GM23248 (cell line): Measurements from ENCODE around the gene ELMO3. TPM values are rescaled to one million over a fixed set of nuclear protein-coding genes. Genes with fewer than 3 reads are reported as not detected.

ENCODE experiments used
- DNase-seq: peaks from one replicate; pipeline ENCODE4 v3.0.0-alpha.2; 2015
- H2AFZ ChIP-seq: fragments of 200-600 bp; sonication (generic); 2 replicates; pipeline ENCODE4 v1.6.1; 2016; ENCODE audit warnings: antibody characterized with exemption
- H3F3A ChIP-seq: fragments of 200-600 bp; sonication (generic); 2 replicates; pipeline ENCODE4 v1.6.1; 2016; ENCODE audit warnings: mild to moderate bottlenecking, antibody characterized with exemption, mixed run types; ENCODE audit not compliant: insufficient read depth
- H3K27ac ChIP-seq: fragments of 200-600 bp; sonication (generic); 2 replicates; pipeline ENCODE4 v1.5.1; 2016; ENCODE audit warnings: mild to moderate bottlenecking
- H3K27me3 ChIP-seq: fragments of 200-600 bp; sonication (generic); replicated peaks from 2 replicates; pipeline ENCODE4 v1.6.1; 2016; ENCODE audit warnings: mild to moderate bottlenecking; ENCODE audit not compliant: insufficient read depth
- H3K36me3 ChIP-seq: fragments of 200-600 bp; sonication (generic); 2 replicates; pipeline ENCODE4 v1.6.1; 2016; ENCODE audit warnings: low read depth, mild to moderate bottlenecking
- H3K4me1 ChIP-seq: fragments of 200-600 bp; sonication (generic); 2 replicates; pipeline ENCODE4 v1.6.1; 2016; ENCODE audit warnings: mild to moderate bottlenecking; ENCODE audit not compliant: insufficient read depth
- H3K4me2 ChIP-seq: fragments of 200-600 bp; sonication (generic); one replicate; pipeline ENCODE4 v1.6.1; 2016; ENCODE audit warnings: mild to moderate bottlenecking; ENCODE audit not compliant: unreplicated experiment
- H3K4me3 ChIP-seq: fragments of 200-600 bp; sonication (generic); 2 replicates; pipeline ENCODE4 v1.5.1; 2016; ENCODE audit warnings: mild to moderate bottlenecking
- H3K79me2 ChIP-seq: fragments of 200-600 bp; sonication (generic); 2 replicates; pipeline ENCODE4 v1.6.1; 2016; ENCODE audit warnings: mild to moderate bottlenecking; ENCODE audit not compliant: insufficient read depth
- H3K9ac ChIP-seq: fragments of 200-600 bp; sonication (generic); 2 replicates; pipeline ENCODE4 v1.6.1; 2016; ENCODE audit warnings: mild to moderate bottlenecking
- H3K9me2 ChIP-seq: fragments of 200-600 bp; sonication (generic); 2 replicates; pipeline ENCODE4 v1.6.1; 2016; ENCODE audit warnings: mixed run types, mild to moderate bottlenecking, moderate library complexity; ENCODE audit not compliant: insufficient read depth
- H3K9me3 ChIP-seq: fragments of 200-600 bp; sonication (generic); one replicate; pipeline ENCODE4 v1.6.1; 2017; ENCODE audit warnings: low read depth
- H4K20me1 ChIP-seq: fragments of 200-600 bp; sonication (generic); 2 replicates; pipeline ENCODE4 v1.6.0; 2016; ENCODE audit not compliant: insufficient read depth
- EZH2 ChIP-seq: fragments of 200-600 bp; sonication (generic); IDR thresholded peaks from 2 replicates; pipeline ENCODE4 v1.6.1; 2018; ENCODE audit warnings: antibody characterized with exemption, mild to moderate bottlenecking; ENCODE audit not compliant: insufficient read depth, poor library complexity, severe bottlenecking
- EZH2phosphoT487 ChIP-seq: fragments of 200-600 bp; sonication (generic); IDR thresholded peaks from 2 replicates; pipeline ENCODE4 v1.6.1; 2018; ENCODE audit warnings: antibody characterized with exemption, moderate library complexity, mild to moderate bottlenecking, low read depth; ENCODE audit not compliant: insufficient read depth
- WGBS, 2 experiments: methylation state at CpG; one replicate each; pipeline ENCODE4 v1.1.6; 2015 to 2017; ENCODE audit warnings: low lambda C conversion rate in 2 of 2, low coverage in 1 of 2; ENCODE audit errors: missing lambda C conversion rate in 2 of 2; 5-methylcytosine and 5-hydroxymethylcytosine counted together
- in situ Hi-C: fragments of 300-500 bp; cut with MboI; formaldehyde crosslinking; loops from 2 replicates; pipeline ENCODE4 v1.15.0; 2020
- microRNA counts: library from miRNA; unstranded; fragments of <30 nt; microRNA quantifications from one replicate; lab custom pipeline; 2016
- microRNA-seq: library from miRNA; unstranded; fragments of <30 nt; microRNA quantifications from one replicate; pipeline ENCODE4, GENCODE V29; 2016; ENCODE audit warnings: borderline number of aligned reads
- polyA plus RNA-seq: library from polyadenylated mRNA; unstranded; fragments of >200 nt; fragmentation: Nextera tagmentation; extraction: Ambion mirVana; gene quantifications from 2 replicates; pipeline ENCODE4 v1.2.1, GENCODE V29; 2016
- small RNA-seq: library from RNA; depleted of rRNA; stranded (forward); fragments of <200 nt; gene quantifications from one replicate; pipeline ENCODE3, GENCODE V24; 2014; ENCODE audit warnings: low read depth, low replicate concordance
- total RNA-seq: library from RNA; depleted of rRNA; stranded (reverse); fragments of >200 nt; shearing (Covaris generic); gene quantifications from 2 replicates; pipeline ENCODE4 v1.2.3, GENCODE V29; 2014; rRNA removed

ELMO3 gene
- total and polyA plus RNA-seq, 2 experiments from 2014 or later = 1.5 TPM; not detected in 1

GRCh38 chr16:67249178-67250044 lies 50.5 kb downstream of the ELMO3 start:
- H3K4me2 ChIP-seq = peak overlapping the region; percentile 95
- peak overlapping the region; percentile 88 for H3K4me3 ChIP-seq
- no peaks in the 10 kb centered on the region for H3K27me3 ChIP-seq
- no peak overlapping the region for H3K27ac ChIP-seq
- 16 to 19% methylated on average over 14 to 21 of the region's 22 CpGs for WGBS, 2 experiments
- peak; percentile 45 for DNase-seq
- H2AFZ ChIP-seq = peak overlapping the region; percentile 92
- TF ChIP-seq EZH2phosphoT487 (no peak), EZH2 (no peak)
- no peaks in the 10 kb centered on the region for H4K20me1 ChIP-seq
- no peaks in the 10 kb centered on the region for H3K9me2 ChIP-seq
- H3K9me3 ChIP-seq = no peaks in the 10 kb centered on the region
- H3K9ac ChIP-seq = peak overlapping the region; percentile 85
- in situ Hi-C loops = no loop called here
- H3K4me1 ChIP-seq = peaks cover 32% of the 10 kb centered on the region
- no peaks in the 10 kb centered on the region for H3K36me3 ChIP-seq
- peaks cover 25% of the 10 kb centered on the region for H3F3A ChIP-seq
- H3K79me2 ChIP-seq = no peaks in the 10 kb centered on the region

DNA sequence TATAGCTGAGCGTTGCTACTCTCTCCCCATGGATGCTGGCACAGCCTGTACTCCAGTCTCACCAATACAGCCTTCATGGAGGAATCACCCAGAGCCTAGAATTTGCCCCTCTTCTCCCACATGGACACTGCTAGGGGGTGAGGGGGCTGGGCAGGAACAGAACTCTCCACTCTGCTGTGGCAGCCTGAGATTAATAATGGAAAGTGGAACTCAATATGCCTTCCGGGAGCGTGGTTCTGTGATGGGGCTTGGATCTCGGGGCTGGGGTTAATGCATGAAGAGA lies 51.1 kb downstream of the ELMO3 start:
- Histone ChIP-seq H3K27me3 (no peaks in the 10 kb centered on the region), H3K9me2 (no peaks in the 10 kb centered on the region), H2AFZ (peak overlapping the region; percentile 92), H3K9me3 (no peaks in the 10 kb centered on the region), H3K4me2 (peak overlapping the region; percentile 95), H3K9ac (peak overlapping the region; percentile 85; the same call in 1 of the 2 replicates), H3K79me2 (no peaks in the 10 kb centered on the region), H3K4me1 (peaks cover 26% of the 10 kb centered on the region), H3K36me3 (no peaks in the 10 kb centered on the region), H3K27ac (no peak overlapping the region), H3K4me3 (peak overlapping the region; percentile 88), H3F3A (peaks cover 19% of the 10 kb centered on the region), H4K20me1 (no peaks in the 10 kb centered on the region)
- in situ Hi-C loops = no loop called here
- 42 to 57% methylated on average over 4 of the region's 4 CpGs for WGBS, 2 experiments
- DNase-seq = peak; percentile 47
- TF ChIP-seq EZH2phosphoT487 (no peak), EZH2 (no peak)

GRCh38 chr16:67252609-67253497 lies 53.9 kb downstream of the ELMO3 start:
- H3F3A ChIP-seq = 0 out of 2 replicates have a peak, but pooled peaks cover 15% of the 10 kb centered on the region
- no peak overlapping the region for H3K9ac ChIP-seq
- in situ Hi-C loops = no loop called here
- no peaks in the 10 kb centered on the region for H3K9me3 ChIP-seq
- DNase-seq = no peak
- no peak overlapping the region for H3K4me3 ChIP-seq
- H3K4me2 ChIP-seq = no peak overlapping the region
- no peaks in the 10 kb centered on the region for H3K9me2 ChIP-seq
- H2AFZ ChIP-seq = no peak overlapping the region
- H3K4me1 ChIP-seq = peaks cover 20% of the 10 kb centered on the region
- H3K79me2 ChIP-seq = no peaks in the 10 kb centered on the region
- H3K36me3 ChIP-seq = no peaks in the 10 kb centered on the region
- 80 to 90% methylated on average over 4 of the region's 4 CpGs for WGBS, 2 experiments
- no peaks in the 10 kb centered on the region for H4K20me1 ChIP-seq
- H3K27me3 ChIP-seq = no peaks in the 10 kb centered on the region
- no peak overlapping the region for H3K27ac ChIP-seq
- TF ChIP-seq EZH2phosphoT487 (no peak), EZH2 (no peak)

MicroRNAs encoded within 50 kb of the gene (microRNA counts, 767-probe panel; counts per million panel counts)
- 447 counts per million, percentile 86 among the panel's probes with 10 or more counts for microRNA hsa-miR-328 (lab: Ali Mortazavi, UCI)

Small RNA genes lying within 50 kb of the gene (microRNA-seq; reads per million reads assigned to microRNA genes)
- 264 reads per million, percentile 62 among the genes with 10 or more reads in this experiment for gene MIR328

Small RNA genes lying within 50 kb of the gene (small RNA-seq; reads per million reads assigned to genes)
- not detected for gene MIR328

Other genes with a start within 250 kb of the ELMO3 start
- gene CES3, start 237.9 kb upstream of the ELMO3 start, total RNA-seq = not detected in 2 replicates
- gene CES3, start 237.9 kb upstream of the ELMO3 start, polyA plus RNA-seq = not detected in 2 replicates
- gene CES4A, start 210.5 kb upstream of the ELMO3 start, total RNA-seq = 4.6 and 5.0 TPM in 2 replicates
- gene CES4A, start 210.5 kb upstream of the ELMO3 start, polyA plus RNA-seq = 2.6 and 4.5 TPM in 2 replicates
- gene CBFB, start 170.0 kb upstream of the ELMO3 start, total RNA-seq = 53.3 and 63.2 TPM in 2 replicates
- gene CBFB, start 170.0 kb upstream of the ELMO3 start, polyA plus RNA-seq = 52.3 and 56.1 TPM in 2 replicates
- 22.3 and 24.4 TPM in 2 replicates for gene PHAF1, start 89.2 kb upstream of the ELMO3 start, total RNA-seq
- gene PHAF1, start 89.2 kb upstream of the ELMO3 start, polyA plus RNA-seq = 14.3 and 15.2 TPM in 2 replicates
- gene B3GNT9, start 48.1 kb upstream of the ELMO3 start, total RNA-seq = 73.2 and 88.0 TPM in 2 replicates
- 24.3 and 24.8 TPM in 2 replicates for gene B3GNT9, start 48.1 kb upstream of the ELMO3 start, polyA plus RNA-seq
- 44.6 and 46.2 TPM in 2 replicates for gene TRADD, start 39.2 kb upstream of the ELMO3 start, total RNA-seq
- gene TRADD, start 39.2 kb upstream of the ELMO3 start, polyA plus RNA-seq = 25.9 and 28.1 TPM in 2 replicates
- gene FBXL8, start 39.2 kb upstream of the ELMO3 start, total RNA-seq = 22.5 and 24.0 TPM in 2 replicates
- gene FBXL8, start 39.2 kb upstream of the ELMO3 start, polyA plus RNA-seq = 9.8 and 10.3 TPM in 2 replicates
- gene HSF4, start 34.4 kb upstream of the ELMO3 start, total RNA-seq = 6.4 and 10.8 TPM in 2 replicates
- 1.8 and 3.0 TPM in 2 replicates for gene HSF4, start 34.4 kb upstream of the ELMO3 start, polyA plus RNA-seq
- 31.0 and 51.1 TPM in 2 replicates for gene NOL3, start 28.6 kb upstream of the ELMO3 start, total RNA-seq
- gene NOL3, start 28.6 kb upstream of the ELMO3 start, polyA plus RNA-seq = 20.3 TPM in 2 replicates
- 6.4 and 19.0 TPM in 2 replicates for gene MATCAP1, start 15.2 kb upstream of the ELMO3 start, total RNA-seq
- gene MATCAP1, start 15.2 kb upstream of the ELMO3 start, polyA plus RNA-seq = 3.4 and 3.8 TPM in 2 replicates
- not detected in 2 replicates for gene EXOC3L1, start 9.0 kb upstream of the ELMO3 start, total RNA-seq
- gene EXOC3L1, start 9.0 kb upstream of the ELMO3 start, polyA plus RNA-seq = 0.28 and 0.53 TPM in 2 replicates
- 82.0 and 88.9 TPM in 2 replicates for gene E2F4, start 7.0 kb upstream of the ELMO3 start, total RNA-seq
- gene E2F4, start 7.0 kb upstream of the ELMO3 start, polyA plus RNA-seq = 46.5 and 50.0 TPM in 2 replicates
- gene TMEM208, start 28.0 kb downstream of the ELMO3 start, total RNA-seq = 24.9 and 53.8 TPM in 2 replicates
- 97.0 and 98.0 TPM in 2 replicates for gene TMEM208, start 28.0 kb downstream of the ELMO3 start, polyA plus RNA-seq
- gene FHOD1, start 48.4 kb downstream of the ELMO3 start, total RNA-seq = 14.9 and 24.2 TPM in 2 replicates
- gene FHOD1, start 48.4 kb downstream of the ELMO3 start, polyA plus RNA-seq = 7.7 and 9.3 TPM in 2 replicates
- gene SLC9A5, start 49.8 kb downstream of the ELMO3 start, total RNA-seq = 2.2 and 2.7 TPM in 2 replicates
- 2.5 and 2.6 TPM in 2 replicates for gene SLC9A5, start 49.8 kb downstream of the ELMO3 start, polyA plus RNA-seq
- 24.2 and 38.8 TPM in 2 replicates for gene PLEKHG4, start 80.4 kb downstream of the ELMO3 start, total RNA-seq
- gene PLEKHG4, start 80.4 kb downstream of the ELMO3 start, polyA plus RNA-seq = 10.4 and 12.5 TPM in 2 replicates
- gene KCTD19, start 127.6 kb downstream of the ELMO3 start, total RNA-seq = not detected in 2 replicates
- not detected in 2 replicates for gene KCTD19, start 127.6 kb downstream of the ELMO3 start, polyA plus RNA-seq
- not detected in 2 replicates for gene LRRC36, start 127.7 kb downstream of the ELMO3 start, total RNA-seq
- gene LRRC36, start 127.7 kb downstream of the ELMO3 start, polyA plus RNA-seq = not detected in 2 replicates
- not detected in 2 replicates for gene TPPP3, start 194.4 kb downstream of the ELMO3 start, total RNA-seq
- gene TPPP3, start 194.4 kb downstream of the ELMO3 start, polyA plus RNA-seq = 1.9 and 2.1 TPM in 2 replicates
- 9.6 and 10.9 TPM in 2 replicates for gene ZDHHC1, start 217.3 kb downstream of the ELMO3 start, total RNA-seq
- 9.2 and 9.6 TPM in 2 replicates for gene ZDHHC1, start 217.3 kb downstream of the ELMO3 start, polyA plus RNA-seq
- not detected in 2 replicates for gene HSD11B2, start 232.0 kb downstream of the ELMO3 start, total RNA-seq
- gene HSD11B2, start 232.0 kb downstream of the ELMO3 start, polyA plus RNA-seq = 0.19 and 0.36 TPM in 2 replicates